ENCODE results near the gene GPLD1.

The GPLD1 gene

DNA sequence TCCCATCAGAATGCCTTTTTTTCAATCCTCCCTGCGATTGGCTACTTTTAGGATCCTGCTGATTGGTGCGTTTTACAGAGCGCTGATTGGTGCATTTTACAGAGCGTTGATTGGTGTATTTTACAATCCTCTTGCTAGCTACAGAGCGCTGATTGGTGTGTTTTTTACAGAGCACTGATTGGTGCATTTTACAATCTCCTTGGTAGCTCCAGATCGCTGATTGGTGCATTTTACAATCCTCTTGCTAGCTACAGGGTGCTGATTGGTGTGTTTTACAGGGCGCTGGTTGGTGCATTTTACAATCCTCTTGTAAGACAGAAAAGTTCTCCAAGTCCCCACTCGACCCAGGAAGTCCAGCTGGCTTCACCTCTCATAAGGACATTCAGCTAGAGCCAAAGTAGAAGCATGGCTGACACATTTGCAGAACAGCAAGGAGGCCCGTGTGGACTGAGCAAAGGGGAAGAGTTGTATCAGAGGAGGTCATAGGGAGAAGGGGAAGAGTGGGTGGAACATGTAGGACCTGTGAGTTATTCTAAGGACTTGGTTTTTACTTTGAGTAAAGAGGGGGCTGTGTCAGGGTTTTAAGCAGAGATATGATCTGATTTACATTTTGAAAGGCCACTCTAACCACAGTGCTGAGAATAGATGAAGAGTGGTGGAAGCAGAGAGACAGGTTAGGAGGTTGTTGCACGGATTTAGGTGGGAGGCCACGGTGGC lies 8.0 kb upstream of the GPLD1 start:
- Histone ChIP-seq H3K23ac (ENCODE audit: low read length) (no peak overlapping the region), H3K18ac (ENCODE audit: low read length) (no peak overlapping the region), H3K27ac (ENCODE audit: low read depth, low read length) (no peak overlapping the region), H3K4ac (ENCODE audit: low read depth, low read length) (no peak overlapping the region), H3K4me2 (ENCODE audit: low read length) (no peak overlapping the region), H3K79me2 (ENCODE audit: control insufficient read depth, insufficient read depth, low read length) (no peaks in the 10 kb centered on the region), H2BK5ac (ENCODE audit: low read length) (no peak overlapping the region), H2AK5ac (ENCODE audit: low read length) (no peak overlapping the region), H4K8ac (ENCODE audit: low read depth, low read length) (no peak overlapping the region), H2BK120ac (ENCODE audit: low read depth, low read length) (no peak overlapping the region), H3K4me3 (ENCODE audit: low read length) (no peak overlapping the region), H4K5ac (ENCODE audit: low read length) (no peak overlapping the region), H3K27me3 (ENCODE audit: insufficient read depth, low read length, poor library complexity) (no peaks in the 10 kb centered on the region), H3K4me1 (ENCODE audit: control insufficient read depth, low read depth, low read length) (peaks cover 3% of the 10 kb centered on the region), H3K9ac (ENCODE audit: low read length) (no peak overlapping the region), H2BK15ac (replicated peaks; ENCODE audit: low read depth) (no peak overlapping the region), H3K79me1 (ENCODE audit: low read length) (no peaks in the 10 kb centered on the region), H3K56ac (ENCODE audit: low read length) (no peak overlapping the region), H3K36me3 (ENCODE audit: control insufficient read depth, insufficient read depth, low read length) (no peaks in the 10 kb centered on the region)
- WGBS (ENCODE audit: extremely low coverage, insufficient coverage, low lambda C conversion rate), result no CpG with 5 or more reads among the region's 11 CpGs
- no peak for DNase-seq

DNA sequence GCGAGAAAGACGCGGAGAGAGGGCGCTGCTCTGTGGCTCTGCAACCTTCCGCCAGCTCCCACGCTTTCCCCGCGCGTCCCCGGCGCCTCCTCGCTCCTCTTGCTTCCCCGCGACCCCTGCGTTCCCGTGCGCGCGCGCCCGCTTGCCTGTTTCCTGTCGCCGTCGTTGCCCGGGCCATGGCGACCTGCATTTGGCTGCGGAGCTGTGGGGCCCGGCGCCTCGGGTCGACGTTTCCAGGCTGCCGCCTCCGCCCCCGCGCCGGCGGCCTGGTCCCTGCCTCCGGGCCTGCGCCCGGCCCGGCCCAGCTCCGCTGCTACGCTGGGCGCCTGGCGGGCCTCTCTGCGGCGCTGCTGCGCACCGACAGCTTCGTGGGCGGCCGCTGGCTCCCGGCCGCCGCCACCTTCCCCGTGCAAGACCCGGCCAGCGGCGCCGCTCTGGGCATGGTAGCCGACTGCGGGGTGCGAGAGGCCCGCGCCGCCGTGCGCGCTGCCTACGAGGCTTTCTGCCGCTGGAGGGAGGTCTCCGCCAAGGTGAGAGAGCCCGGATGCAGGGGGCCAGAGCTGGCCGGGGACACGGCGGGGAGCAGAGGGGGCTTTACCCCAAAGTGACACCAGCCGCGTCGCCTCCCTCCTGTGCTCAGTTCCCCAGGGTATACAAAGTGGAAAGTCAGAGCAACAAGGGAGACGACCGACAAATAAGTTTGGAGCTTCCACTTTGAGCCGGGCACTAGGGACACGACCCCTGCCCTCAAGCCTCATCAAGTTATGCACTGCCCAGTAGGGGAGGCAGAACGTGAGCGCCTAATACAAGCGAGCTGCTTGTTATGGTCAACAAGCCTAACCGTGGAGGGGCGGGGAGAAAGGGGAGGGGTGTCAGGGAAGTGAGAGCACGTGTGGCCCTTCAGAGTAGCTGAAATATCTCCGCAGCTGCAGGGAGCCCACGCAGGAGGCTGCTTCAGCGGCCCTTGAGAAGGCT lies 5.7 kb upstream of the GPLD1 start, which contains the start of gene ALDH5A1:
TSS of gene ALDH5A1 (plus strand) at position 149 of the 975 bp plus-strand sequence. CDS start at position 177, 28 bp downstream.
- no peak within 1 kb of the TSS for H3K27ac ChIP-seq (ENCODE audit: low read depth, low read length)
- no CpG with 5 or more reads among the region's 93 CpGs for WGBS (ENCODE audit: extremely low coverage, insufficient coverage, low lambda C conversion rate)

DNA sequence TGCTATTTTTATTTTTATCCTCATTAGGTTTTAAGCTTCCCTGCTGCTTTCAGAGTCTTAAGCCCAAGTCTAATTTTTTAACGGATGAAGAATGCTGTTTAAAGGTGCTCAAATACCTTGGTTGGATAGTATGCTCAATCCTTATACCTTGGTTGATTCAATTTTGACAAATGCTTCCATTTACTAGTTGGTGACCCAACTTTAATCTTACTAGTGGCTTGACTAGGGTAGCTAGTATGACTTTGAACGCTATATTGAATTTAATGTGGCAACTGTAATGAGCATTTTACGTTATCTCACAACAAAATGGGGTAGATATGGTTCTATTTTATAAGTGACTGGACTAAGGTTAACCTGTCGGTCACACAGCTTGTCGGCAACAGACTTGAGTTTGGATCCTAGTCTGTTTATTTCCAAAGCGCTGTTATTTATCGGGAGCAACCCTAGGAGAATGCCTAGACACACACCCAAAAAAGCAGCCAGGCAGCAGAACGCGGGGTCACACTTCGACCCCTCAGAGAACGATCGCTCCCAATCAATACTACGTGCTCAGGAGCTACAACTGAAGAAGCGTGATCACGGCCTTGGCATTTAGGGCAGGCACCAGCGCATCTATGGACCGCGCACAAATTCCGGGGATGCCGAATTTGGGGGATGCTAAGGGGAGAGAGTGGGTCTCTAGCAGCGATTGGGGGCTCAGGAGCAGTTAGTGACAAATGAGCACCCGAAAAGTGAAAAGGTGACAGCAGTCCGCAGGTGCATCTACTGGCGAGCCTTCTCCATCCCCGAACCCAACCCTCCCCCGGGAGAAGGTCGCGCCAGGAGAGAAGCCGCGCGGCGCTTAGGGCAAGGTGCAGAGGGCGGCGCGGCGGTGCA lies 4.8 kb upstream of the GPLD1 start:
- H3K23ac ChIP-seq (ENCODE audit: low read length), result no peak overlapping the region
- H4K5ac ChIP-seq (ENCODE audit: low read length), result no peak overlapping the region
- H3K9ac ChIP-seq (ENCODE audit: low read length), result no peak overlapping the region
- H3K56ac ChIP-seq (ENCODE audit: low read length), result peak overlapping the region; percentile 89
- H3K4ac ChIP-seq (ENCODE audit: low read depth, low read length), result no peak overlapping the region
- H3K4me1 ChIP-seq (ENCODE audit: control insufficient read depth, low read depth, low read length), result peaks cover 3% of the 10 kb centered on the region
- no peak overlapping the region for H2AK5ac ChIP-seq (ENCODE audit: low read length)
- H3K79me2 ChIP-seq (ENCODE audit: control insufficient read depth, insufficient read depth, low read length), result no peaks in the 10 kb centered on the region
- H2BK15ac ChIP-seq (replicated peaks; ENCODE audit: low read depth), result no peak overlapping the region
- H3K4me3 ChIP-seq (ENCODE audit: low read length), result peak overlapping the region; percentile 25
- no peak overlapping the region for H3K27ac ChIP-seq (ENCODE audit: low read depth, low read length)
- no peak for DNase-seq
- peak overlapping the region; percentile 63 for H3K4me2 ChIP-seq (ENCODE audit: low read length)
- no peak overlapping the region for H2BK5ac ChIP-seq (ENCODE audit: low read length)
- no CpG with 5 or more reads among the region's 36 CpGs for WGBS (ENCODE audit: extremely low coverage, insufficient coverage, low lambda C conversion rate)
- no peaks in the 10 kb centered on the region for H3K36me3 ChIP-seq (ENCODE audit: control insufficient read depth, insufficient read depth, low read length)
- no peak overlapping the region for H2BK120ac ChIP-seq (ENCODE audit: low read depth, low read length)
- H3K79me1 ChIP-seq (ENCODE audit: low read length), result no peaks in the 10 kb centered on the region
- no peaks in the 10 kb centered on the region for H3K27me3 ChIP-seq (ENCODE audit: insufficient read depth, low read length, poor library complexity)
- H3K18ac ChIP-seq (ENCODE audit: low read length), result no peak overlapping the region
- H4K8ac ChIP-seq (ENCODE audit: low read depth, low read length), result no peak overlapping the region

More for the DNA sequence above, 5.7 kb upstream of the GPLD1 start, which contains the start of gene ALDH5A1:
- Histone ChIP-seq H2BK15ac (replicated peaks; ENCODE audit: low read depth) (no peak within 1 kb of the TSS), H3K79me1 (ENCODE audit: low read length) (no peaks in the 10 kb centered on the region), H3K9ac (ENCODE audit: low read length) (peak within 1 kb of the TSS; percentile 70), H3K23ac (ENCODE audit: low read length) (no peak within 1 kb of the TSS), H3K18ac (ENCODE audit: low read length) (peak within 1 kb of the TSS; percentile 43), H3K79me2 (ENCODE audit: control insufficient read depth, insufficient read depth, low read length) (no peaks in the 10 kb centered on the region), H3K4ac (ENCODE audit: low read depth, low read length) (no peak within 1 kb of the TSS), H4K5ac (ENCODE audit: low read length) (no peak within 1 kb of the TSS), H3K4me2 (ENCODE audit: low read length) (peak within 1 kb of the TSS; percentile 63), H3K4me3 (ENCODE audit: low read length) (peak within 1 kb of the TSS; percentile 25), H3K4me1 (ENCODE audit: control insufficient read depth, low read depth, low read length) (peaks cover 3% of the 10 kb centered on the region), H2BK120ac (ENCODE audit: low read depth, low read length) (no peak within 1 kb of the TSS), H2AK5ac (ENCODE audit: low read length) (no peak within 1 kb of the TSS), H3K56ac (ENCODE audit: low read length) (peak within 1 kb of the TSS; percentile 89), H3K36me3 (ENCODE audit: control insufficient read depth, insufficient read depth, low read length) (no peaks in the 10 kb centered on the region), H2BK5ac (ENCODE audit: low read length) (no peak within 1 kb of the TSS), H3K27me3 (ENCODE audit: insufficient read depth, low read length, poor library complexity) (no peaks in the 10 kb centered on the region), H4K8ac (ENCODE audit: low read depth, low read length) (no peak within 1 kb of the TSS)
- DNase-seq, result peak; percentile 76

DNA sequence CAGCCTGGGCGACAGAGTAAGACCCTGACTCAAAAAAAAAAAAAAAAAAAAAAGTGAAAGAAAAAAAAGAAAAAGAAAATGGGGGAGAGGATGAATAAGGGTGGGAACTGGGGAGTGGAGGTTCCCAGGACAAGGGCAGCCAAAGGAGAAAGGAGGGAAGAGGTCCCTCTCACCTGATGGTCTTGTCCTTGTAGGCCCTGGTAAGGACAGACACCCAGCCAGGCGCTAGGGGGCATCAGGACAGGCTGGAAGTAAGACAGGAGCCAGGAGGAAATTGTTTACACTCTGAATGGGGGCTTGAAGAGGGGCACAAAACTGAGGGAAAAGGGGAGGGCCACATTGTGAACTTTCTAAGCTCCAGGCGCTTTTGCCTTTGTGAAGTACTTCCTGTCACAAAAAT lies 3.1 kb upstream of the GPLD1 start:
- H3K79me1 ChIP-seq (ENCODE audit: low read length), result no peaks in the 10 kb centered on the region
- no peak overlapping the region for H4K8ac ChIP-seq (ENCODE audit: low read depth, low read length)
- H3K4me1 ChIP-seq (ENCODE audit: control insufficient read depth, low read depth, low read length), result peaks cover 3% of the 10 kb centered on the region
- no peak overlapping the region for H3K9ac ChIP-seq (ENCODE audit: low read length)
- no peak overlapping the region for H3K56ac ChIP-seq (ENCODE audit: low read length)
- H2BK15ac ChIP-seq (replicated peaks; ENCODE audit: low read depth), result no peak overlapping the region
- no CpG with 5 or more reads among the region's 3 CpGs for WGBS (ENCODE audit: extremely low coverage, insufficient coverage, low lambda C conversion rate)
- H3K4me2 ChIP-seq (ENCODE audit: low read length), result no peak overlapping the region
- no peak overlapping the region for H3K4ac ChIP-seq (ENCODE audit: low read depth, low read length)
- DNase-seq, result peak; percentile 65
- no peak overlapping the region for H2BK5ac ChIP-seq (ENCODE audit: low read length)
- H3K18ac ChIP-seq (ENCODE audit: low read length), result no peak overlapping the region
- no peak overlapping the region for H3K23ac ChIP-seq (ENCODE audit: low read length)
- no peak overlapping the region for H2AK5ac ChIP-seq (ENCODE audit: low read length)
- no peaks in the 10 kb centered on the region for H3K79me2 ChIP-seq (ENCODE audit: control insufficient read depth, insufficient read depth, low read length)
- H3K27ac ChIP-seq (ENCODE audit: low read depth, low read length), result no peak overlapping the region
- H3K36me3 ChIP-seq (ENCODE audit: control insufficient read depth, insufficient read depth, low read length), result no peaks in the 10 kb centered on the region
- H2BK120ac ChIP-seq (ENCODE audit: low read depth, low read length), result no peak overlapping the region
- no peak overlapping the region for H3K4me3 ChIP-seq (ENCODE audit: low read length)
- no peaks in the 10 kb centered on the region for H3K27me3 ChIP-seq (ENCODE audit: insufficient read depth, low read length, poor library complexity)
- H4K5ac ChIP-seq (ENCODE audit: low read length), result no peak overlapping the region

DNA sequence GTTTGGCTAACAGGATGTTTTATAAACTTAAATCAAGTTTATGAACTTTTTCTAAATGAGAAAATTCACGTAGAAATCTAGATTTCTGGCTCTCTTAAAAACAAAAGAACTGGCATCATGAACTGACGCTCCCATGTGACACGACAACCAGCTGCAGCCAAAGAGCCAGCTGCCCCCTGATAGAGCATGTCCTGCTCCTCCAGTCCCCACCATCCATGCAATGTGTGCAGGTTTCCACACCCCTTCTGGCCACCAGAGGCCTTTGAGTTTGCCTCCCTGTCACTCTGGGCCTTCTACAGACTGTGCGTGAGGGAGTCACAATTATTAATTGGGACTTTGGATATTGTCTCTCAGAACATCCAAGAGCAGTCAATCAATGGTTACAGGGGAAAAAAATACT lies 1.6 kb upstream of the GPLD1 start:
- Histone ChIP-seq H3K27me3 (ENCODE audit: insufficient read depth, low read length, poor library complexity) (no peaks in the 10 kb centered on the region), H3K4me3 (ENCODE audit: low read length) (no peak overlapping the region), H3K79me1 (ENCODE audit: low read length) (no peaks in the 10 kb centered on the region), H3K27ac (ENCODE audit: low read depth, low read length) (no peak overlapping the region), H3K9ac (ENCODE audit: low read length) (no peak overlapping the region), H2BK15ac (replicated peaks; ENCODE audit: low read depth) (no peak overlapping the region), H4K5ac (ENCODE audit: low read length) (no peak overlapping the region), H4K8ac (ENCODE audit: low read depth, low read length) (no peak overlapping the region), H3K56ac (ENCODE audit: low read length) (no peak overlapping the region), H3K23ac (ENCODE audit: low read length) (no peak overlapping the region), H3K4me2 (ENCODE audit: low read length) (no peak overlapping the region), H3K79me2 (ENCODE audit: control insufficient read depth, insufficient read depth, low read length) (no peaks in the 10 kb centered on the region), H2AK5ac (ENCODE audit: low read length) (no peak overlapping the region), H3K4me1 (ENCODE audit: control insufficient read depth, low read depth, low read length) (peaks cover 3% of the 10 kb centered on the region), H2BK120ac (ENCODE audit: low read depth, low read length) (no peak overlapping the region), H3K4ac (ENCODE audit: low read depth, low read length) (no peak overlapping the region), H2BK5ac (ENCODE audit: low read length) (no peak overlapping the region), H3K18ac (ENCODE audit: low read length) (no peak overlapping the region), H3K36me3 (ENCODE audit: control insufficient read depth, insufficient read depth, low read length) (no peaks in the 10 kb centered on the region)
- no CpG with 5 or more reads among the region's 4 CpGs for WGBS (ENCODE audit: extremely low coverage, insufficient coverage, low lambda C conversion rate)
- no peak for DNase-seq
